DMS53 treated with DMSO at 0.1 percent for 48 hours (cell line): ENCODE results near the gene KCNIP1.

Source experiments
- DNase-seq: peaks from one replicate; lab custom pipeline; 2025; ENCODE audit not compliant: unreplicated experiment; lab: John Stamatoyannopoulos, UW

The KCNIP1 gene

DNA sequence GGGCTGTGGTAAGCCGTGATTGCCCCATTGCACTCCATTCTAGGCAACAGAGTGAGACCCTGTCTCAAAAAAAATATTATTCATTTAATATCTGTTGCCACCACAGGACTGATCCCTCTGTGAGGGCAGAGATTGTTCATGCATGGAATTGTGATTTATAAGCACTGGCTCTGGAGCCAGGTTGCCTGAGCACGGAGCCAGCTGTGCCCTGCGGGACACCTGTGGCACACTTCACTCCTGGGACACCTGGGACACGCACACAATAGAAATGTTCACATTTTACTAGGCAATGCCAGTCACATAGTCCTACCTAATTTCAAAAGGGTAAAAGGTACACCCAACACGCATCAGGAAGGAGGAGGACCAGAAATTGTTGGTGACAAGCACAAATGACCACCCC is 196.7 kb downstream of the KCNIP1 start:
- DNase-seq = no peak

- DNase-seq = no peak
Observed at GRCh38 chr5:170701334-170701733, 197.5 kb downstream of the KCNIP1 start.

DNA sequence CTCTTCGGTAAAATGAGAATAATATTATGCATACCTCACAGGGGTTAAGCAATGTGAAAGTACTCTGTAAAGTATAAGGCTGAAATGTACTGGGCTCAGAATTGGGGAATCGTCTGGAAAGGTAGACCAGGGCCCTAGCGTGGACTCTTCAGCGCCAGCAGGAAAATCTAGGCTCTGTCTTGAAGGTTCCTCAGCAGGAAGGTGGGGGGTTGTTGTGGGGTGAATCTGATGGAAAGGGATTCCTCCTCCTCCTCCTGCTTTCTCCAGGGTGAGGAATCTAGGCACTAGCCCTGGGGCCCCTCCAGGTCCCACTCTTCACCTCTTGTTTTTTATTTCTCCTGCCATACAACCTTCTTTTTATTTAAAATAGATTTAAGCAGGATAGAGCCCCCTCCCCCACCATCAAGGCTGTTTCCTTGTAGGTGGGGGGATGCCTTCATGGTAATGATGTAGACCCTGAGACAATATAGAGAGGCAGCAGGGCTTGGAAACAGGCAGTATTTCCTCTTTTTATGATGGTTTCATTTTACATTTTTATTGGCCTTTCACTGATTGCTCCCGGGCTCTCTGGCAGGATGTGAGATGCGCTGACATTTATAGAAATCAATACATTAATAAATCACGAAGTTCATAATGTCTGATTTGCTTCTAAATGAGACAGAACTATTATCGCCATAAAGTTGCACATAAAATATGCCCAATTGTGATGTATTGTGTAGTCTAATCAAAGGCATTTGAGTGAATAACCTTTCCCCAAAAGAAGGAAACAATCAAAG is 200.8 kb downstream of the KCNIP1 start:
- no peak for DNase-seq

DNA sequence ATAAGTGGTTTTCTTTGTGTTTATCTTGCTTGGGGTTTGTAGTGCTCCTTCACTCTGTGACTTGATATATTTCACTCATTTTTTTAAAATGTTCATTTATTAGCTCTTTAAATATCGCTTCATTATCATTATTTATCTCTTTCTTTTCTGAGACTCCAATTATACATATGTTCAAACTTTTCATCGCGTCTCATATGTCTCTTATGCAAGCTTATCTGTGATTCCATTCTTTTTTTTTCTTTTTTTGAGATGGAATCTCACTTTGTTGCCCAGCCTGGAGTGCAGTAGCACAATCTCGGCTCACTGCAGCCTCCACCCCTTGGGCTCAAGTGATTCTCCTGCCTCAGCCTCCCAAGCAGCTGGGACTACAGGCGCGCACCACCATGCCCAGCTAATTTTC is 205.8 kb downstream of the KCNIP1 start:
- no peak for DNase-seq

- DNase-seq = no peak
Observed at GRCh38 chr5:170711300-170711699, 207.5 kb downstream of the KCNIP1 start.

GRCh38 chr5:170715141-170715540 is 211.3 kb downstream of the KCNIP1 start:
- no peak for DNase-seq

GRCh38 chr5:170716396-170716795 is 212.6 kb downstream of the KCNIP1 start:
- DNase-seq = no peak

DNA sequence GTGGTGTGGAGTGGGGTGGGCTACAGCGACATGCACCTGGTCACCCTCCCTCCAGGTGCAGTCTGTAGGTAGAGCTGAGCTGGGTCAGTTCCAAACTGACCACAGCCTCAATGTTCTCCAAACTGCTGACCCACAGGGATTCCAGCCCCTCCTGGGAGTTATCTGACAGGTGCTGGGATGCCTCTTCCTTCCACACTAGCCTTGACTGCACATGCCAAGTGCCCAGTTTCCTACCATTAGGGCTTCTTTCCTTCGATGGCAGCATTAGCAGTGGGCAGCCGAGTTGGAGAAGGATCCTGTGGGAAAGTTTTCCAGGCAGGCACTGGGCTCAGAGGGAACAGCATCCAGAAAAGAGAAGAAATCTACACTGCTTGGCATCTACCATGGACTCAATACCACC is 215.7 kb downstream of the KCNIP1 start:
- DNase-seq = no peak

DNA sequence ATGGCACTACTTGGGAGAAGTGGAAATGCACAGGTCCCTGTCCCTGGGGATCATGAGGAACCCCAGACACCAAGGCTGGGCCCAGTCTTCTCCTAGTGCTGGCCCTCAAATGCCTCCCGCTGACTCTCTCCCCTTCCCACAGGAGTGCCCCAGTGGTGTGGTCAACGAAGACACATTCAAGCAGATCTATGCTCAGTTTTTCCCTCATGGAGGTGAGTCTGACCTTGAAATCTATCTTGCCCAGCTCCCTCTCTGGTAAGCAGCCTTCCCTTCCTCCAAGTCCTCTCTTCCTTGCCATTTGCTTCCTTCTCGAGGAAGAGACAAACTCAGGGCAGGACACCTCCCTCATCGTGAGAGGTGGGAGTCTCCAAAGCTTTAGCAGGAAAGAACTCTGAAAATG is 216.4 kb downstream of the KCNIP1 start:
- no peak for DNase-seq

- DNase-seq = no peak
Observed at GRCh38 chr5:170720984-170721383, 217.2 kb downstream of the KCNIP1 start.

- DNase-seq = no peak
Observed at GRCh38 chr5:170721681-170722080, 217.9 kb downstream of the KCNIP1 start.

DNA sequence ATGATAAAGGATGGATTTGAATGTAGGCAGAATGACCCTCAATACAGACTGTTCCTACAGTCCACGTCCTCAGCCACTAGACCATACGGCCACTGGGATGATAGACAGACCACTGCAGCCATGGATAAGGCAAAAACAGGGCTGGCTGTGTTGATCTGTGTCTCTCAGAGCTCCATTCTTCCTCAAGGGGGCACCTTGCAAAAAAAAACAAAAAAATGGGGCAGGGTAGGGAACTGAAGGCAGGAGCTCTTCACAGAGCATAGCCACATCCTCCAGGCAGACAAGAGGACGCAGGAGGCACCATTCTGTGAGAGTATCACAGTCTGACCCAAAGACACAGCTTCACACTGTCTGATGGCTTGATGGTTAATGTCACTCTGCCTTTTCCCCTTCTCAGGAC is 218.5 kb downstream of the KCNIP1 start:
- DNase-seq = no peak

DNA sequence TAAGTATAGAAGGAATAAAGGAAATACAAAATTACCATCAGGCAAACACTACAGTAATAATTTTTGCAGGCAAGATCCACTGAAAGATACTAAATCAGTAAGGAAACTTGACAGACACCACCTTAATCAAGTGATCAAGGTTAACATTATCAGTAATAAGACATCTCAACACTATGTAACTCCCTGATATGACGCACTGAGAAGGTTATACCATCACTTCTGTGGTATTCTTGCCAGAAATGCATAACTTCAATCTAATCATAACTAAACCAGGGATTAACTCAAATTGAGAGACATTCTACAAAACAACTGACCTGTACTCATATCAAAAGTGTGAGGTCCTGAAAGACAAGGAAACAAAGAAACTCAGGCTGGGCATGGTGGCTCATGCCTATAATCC is 227.2 kb downstream of the KCNIP1 start:
- no peak for DNase-seq

- DNase-seq = no peak
Observed at GRCh38 chr5:170732685-170733084, 228.9 kb downstream of the KCNIP1 start.

- DNase-seq = no peak
Observed at GRCh38 chr5:170736966-170737365, 233.1 kb downstream of the KCNIP1 start.

DNA sequence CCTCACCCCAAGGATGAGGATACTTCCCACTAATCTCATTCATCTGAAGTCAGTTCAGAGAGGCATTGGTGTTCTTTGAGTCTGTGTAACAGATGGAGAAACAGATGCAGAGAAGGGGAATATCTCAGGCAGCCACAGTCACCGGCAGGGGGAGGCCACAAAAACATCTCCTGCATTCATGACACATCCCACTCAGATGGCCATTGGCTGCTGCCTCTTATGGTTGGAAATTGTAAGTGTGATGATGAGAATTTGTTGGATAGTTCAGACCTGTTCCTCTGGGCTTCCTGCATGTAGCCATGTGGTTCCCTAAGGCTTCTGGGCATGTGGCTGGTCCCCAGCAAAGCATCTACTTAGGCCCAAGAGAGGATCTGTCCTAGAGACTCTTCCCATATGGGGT is 233.8 kb downstream of the KCNIP1 start:
- DNase-seq = no peak

GRCh38 chr5:170738840-170739239 is 235.0 kb downstream of the KCNIP1 start:
- DNase-seq = no peak

- DNase-seq = no peak
Observed at GRCh38 chr5:170739446-170739845, 235.6 kb downstream of the KCNIP1 start.

GRCh38 chr5:170740551-170741205 is 236.9 kb downstream of the KCNIP1 start:
- DNase-seq = no peak

DNA sequence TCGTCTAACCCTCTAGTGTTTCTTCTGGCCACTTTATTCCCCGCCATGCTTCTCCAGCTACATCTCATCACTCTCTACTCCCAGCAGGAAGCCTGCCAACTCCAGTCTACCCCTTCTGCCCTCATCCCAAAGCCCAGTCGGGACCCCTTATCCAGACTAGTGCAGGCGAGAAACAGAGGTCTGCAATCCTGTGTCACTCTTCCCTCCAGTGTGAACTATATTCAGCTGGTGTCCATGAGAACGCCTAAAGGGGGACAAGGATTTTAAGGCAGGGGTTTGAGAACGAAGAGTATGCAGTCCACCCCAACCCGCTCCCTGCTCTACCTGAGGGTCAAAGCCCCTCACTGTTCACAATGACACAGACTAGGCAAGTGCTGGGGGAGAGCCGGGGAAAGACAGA is 238.0 kb downstream of the KCNIP1 start:
- no peak for DNase-seq

- DNase-seq = no peak
Observed at GRCh38 chr5:170743876-170744212, 240.0 kb downstream of the KCNIP1 start.

DNA sequence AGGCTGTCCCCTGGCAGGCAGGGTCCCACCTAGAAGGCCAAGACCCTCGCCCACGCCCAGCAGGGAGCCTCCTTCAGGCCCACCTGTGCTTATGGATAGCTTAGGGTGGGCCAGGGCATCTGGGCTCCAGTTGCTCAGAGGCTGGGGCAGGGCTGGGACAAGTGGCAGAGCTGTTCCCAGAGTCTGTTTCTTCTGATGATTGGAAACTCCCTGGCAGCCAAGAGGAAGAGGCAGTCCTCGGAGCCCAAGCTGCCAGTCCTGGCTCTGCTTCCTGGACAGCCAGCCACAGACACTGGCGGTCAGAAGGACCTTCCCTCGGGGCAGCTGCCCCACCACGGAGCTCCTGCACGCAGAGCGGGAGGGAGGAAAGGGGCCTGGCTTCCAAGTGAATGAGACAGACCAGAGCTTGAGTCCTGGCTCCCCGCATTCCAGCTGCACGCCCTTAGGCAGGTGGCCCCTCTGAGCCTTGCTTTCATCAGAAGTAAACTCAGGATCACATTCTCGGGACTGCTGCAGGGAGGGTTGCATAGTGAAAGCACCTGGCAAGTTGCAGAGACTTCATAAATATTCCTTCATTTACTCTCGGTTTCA is 241.8 kb downstream of the KCNIP1 start:
- no peak for DNase-seq
